Endothelial cell (in vitro differentiated cells): ENCODE results near the gene DROSHA. TPM values are rescaled to one million over a fixed set of nuclear protein-coding genes. Genes with fewer than 3 reads are reported as not detected.
A peak's percentile ranks its signal among the peaks of the same experiment; 100 is the strongest.
"Not testable (repeated sequence)": the region's sequence is repeated elsewhere in the genome, so short reads cannot be mapped to it uniquely, and the experiment has no call there.

Experiments used
- DNase-seq: peaks from one replicate; pipeline ENCODE4 v3.0.0; 2021; ENCODE audit warnings: low spot score
- H3K27ac Mint-ChIP-seq: one replicate; pipeline ENCODE4 v1.8.0; 2021; ENCODE audit warnings: mixed read lengths, inconsistent platforms; ENCODE audit not compliant: unreplicated experiment
- H3K27me3 Mint-ChIP-seq: one replicate; pipeline ENCODE4 v1.8.0; 2021; ENCODE audit warnings: mild to moderate bottlenecking, moderate library complexity, mixed read lengths, inconsistent platforms; ENCODE audit not compliant: unreplicated experiment
- H3K36me3 Mint-ChIP-seq: one replicate; pipeline ENCODE4 v1.8.0; 2021; ENCODE audit warnings: mild to moderate bottlenecking, low read depth, mixed read lengths, inconsistent platforms; ENCODE audit not compliant: unreplicated experiment
- H3K4me1 Mint-ChIP-seq: one replicate; pipeline ENCODE4 v1.8.0; 2021; ENCODE audit warnings: mild to moderate bottlenecking, mixed read lengths, inconsistent platforms; ENCODE audit not compliant: unreplicated experiment
- H3K4me3 Mint-ChIP-seq: one replicate; pipeline ENCODE4 v1.8.0; 2021; ENCODE audit warnings: mild to moderate bottlenecking, mixed read lengths, inconsistent platforms; ENCODE audit not compliant: unreplicated experiment
- H3K9me3 Mint-ChIP-seq: one replicate; pipeline ENCODE4 v1.8.0; 2021; ENCODE audit warnings: mixed read lengths, inconsistent platforms; ENCODE audit not compliant: unreplicated experiment
- total RNA-seq: library from RNA; stranded (reverse); fragmentation: NEBNext Ultra II Directional; extraction: Animal tissue kit (Norgen Biotek cat#: 25700); gene quantifications from one replicate; pipeline ENCODE4 v1.2.1, GENCODE V29; 2021; ENCODE audit not compliant: unreplicated experiment
- TF ChIP-seq, protein P1 (sequence below): fragments of 200-600 bp; sonication (generic); IDR thresholded peaks from one replicate; pipeline ENCODE4 v1.5.0; 2021; ENCODE audit warnings: antibody characterized with exemption; ENCODE audit not compliant: unreplicated experiment

The DROSHA gene
- total RNA-seq, 1 donor from 2014 or later = 98.2 TPM

DNA sequence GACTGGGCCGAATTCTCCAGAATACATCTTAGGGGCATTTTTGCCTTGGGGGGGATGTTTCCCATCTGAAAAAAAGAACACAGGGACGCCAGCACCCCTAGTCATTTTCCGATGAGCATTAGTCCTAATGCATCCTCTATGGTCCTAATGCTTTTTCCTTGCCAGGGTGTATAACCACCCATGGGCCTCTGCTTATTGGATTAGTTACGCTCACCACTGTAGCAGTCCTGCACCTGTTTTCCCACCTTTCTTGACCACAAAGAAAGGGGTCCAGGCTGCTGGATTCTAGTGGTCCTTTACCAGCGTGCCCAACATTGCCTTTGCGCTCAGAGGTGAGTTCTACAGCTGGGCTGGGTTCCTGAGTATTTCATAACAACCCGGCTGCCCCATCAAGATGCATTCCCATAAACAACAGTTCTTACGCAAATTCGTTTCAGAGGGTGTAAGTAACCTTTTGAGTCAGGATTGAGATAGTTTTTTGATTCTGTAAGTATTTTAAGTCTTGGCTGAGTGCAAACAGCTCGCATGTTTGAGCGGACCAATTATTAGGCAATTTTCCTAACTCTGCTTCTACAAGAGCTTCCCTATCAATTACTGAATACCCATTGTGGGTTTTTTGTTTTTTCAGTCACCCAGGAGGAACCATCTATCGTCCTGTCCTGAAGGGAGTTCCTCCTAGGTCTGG is 135.1 kb downstream of the DROSHA start:
- Mint-ChIP-seq H3K9me3 (peaks cover 4% of the 10 kb centered on the region), H3K27ac (peak overlapping the region; percentile 73), H3K36me3 (peaks cover 2% of the 10 kb centered on the region), H3K27me3 (peaks cover 1% of the 10 kb centered on the region), H3K4me1 (peaks cover 35% of the 10 kb centered on the region), H3K4me3 (no peak overlapping the region)
- TF ChIP-seq, protein P1, sequence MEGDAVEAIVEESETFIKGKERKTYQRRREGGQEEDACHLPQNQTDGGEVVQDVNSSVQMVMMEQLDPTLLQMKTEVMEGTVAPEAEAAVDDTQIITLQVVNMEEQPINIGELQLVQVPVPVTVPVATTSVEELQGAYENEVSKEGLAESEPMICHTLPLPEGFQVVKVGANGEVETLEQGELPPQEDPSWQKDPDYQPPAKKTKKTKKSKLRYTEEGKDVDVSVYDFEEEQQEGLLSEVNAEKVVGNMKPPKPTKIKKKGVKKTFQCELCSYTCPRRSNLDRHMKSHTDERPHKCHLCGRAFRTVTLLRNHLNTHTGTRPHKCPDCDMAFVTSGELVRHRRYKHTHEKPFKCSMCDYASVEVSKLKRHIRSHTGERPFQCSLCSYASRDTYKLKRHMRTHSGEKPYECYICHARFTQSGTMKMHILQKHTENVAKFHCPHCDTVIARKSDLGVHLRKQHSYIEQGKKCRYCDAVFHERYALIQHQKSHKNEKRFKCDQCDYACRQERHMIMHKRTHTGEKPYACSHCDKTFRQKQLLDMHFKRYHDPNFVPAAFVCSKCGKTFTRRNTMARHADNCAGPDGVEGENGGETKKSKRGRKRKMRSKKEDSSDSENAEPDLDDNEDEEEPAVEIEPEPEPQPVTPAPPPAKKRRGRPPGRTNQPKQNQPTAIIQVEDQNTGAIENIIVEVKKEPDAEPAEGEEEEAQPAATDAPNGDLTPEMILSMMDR = no peak
- no peak for DNase-seq

DNA sequence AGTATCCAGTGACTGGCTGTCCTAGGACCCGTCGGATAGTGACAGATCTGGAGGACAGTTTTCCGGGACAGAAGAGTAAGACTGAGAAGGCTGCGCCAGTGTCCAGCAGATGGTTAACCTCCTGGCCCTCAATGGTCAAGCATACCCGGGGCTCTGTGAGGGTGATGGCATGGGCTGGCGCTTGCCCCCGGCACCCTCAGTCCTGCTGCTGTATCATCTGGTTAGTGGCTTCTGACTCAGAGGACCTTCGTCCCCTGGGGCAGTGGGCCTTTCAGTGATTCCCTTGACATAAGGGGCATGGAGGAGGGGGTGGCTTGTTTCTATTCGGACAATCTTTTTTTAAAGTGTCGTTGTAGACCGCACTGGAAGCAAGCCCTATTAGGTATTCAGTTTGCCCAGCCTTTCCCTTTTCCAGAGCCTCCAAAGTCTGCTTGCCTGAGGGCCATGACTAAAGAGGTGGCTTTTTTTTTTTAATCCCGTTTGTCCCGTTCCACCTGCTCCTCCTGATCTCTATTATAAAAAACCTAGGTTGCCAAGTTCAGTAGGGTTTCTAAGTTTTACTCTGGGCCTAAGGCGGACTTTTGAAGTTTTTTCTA is 136.3 kb downstream of the DROSHA start:
- not testable (repeated sequence) for DNase-seq, H3K27me3 Mint-ChIP-seq, H3K4me3 Mint-ChIP-seq, H3K9me3 Mint-ChIP-seq, H3K36me3 Mint-ChIP-seq, H3K27ac Mint-ChIP-seq
- peaks cover 31% of the 10 kb centered on the region for H3K4me1 Mint-ChIP-seq

DNA sequence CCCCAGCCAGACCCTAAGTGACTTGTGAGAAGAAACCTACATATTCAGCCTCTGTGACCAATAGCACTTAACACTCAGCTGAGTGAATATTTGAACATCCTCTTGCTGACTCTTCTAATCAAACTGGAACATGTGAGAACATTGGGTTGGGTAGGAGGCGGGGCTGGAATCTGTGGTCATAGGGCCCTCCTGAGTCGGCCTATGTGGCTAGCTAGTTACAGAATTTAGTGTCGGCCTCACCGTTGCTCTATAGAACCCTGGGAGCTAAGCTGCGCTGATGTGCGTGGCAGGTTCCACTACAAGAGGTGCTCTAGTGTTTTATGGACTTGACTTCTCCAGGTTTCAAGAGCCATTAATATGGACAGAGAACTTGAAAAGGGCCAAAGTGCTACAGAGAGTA is 138.8 kb downstream of the DROSHA start:
- H3K4me1 Mint-ChIP-seq = peaks cover 22% of the 10 kb centered on the region
- H3K27ac Mint-ChIP-seq = no peak overlapping the region
- H3K9me3 Mint-ChIP-seq = peaks cover 9% of the 10 kb centered on the region
- TF ChIP-seq, protein P1 = no peak
- peaks cover 5% of the 10 kb centered on the region for H3K27me3 Mint-ChIP-seq
- H3K4me3 Mint-ChIP-seq = no peak overlapping the region
- peaks cover 14% of the 10 kb centered on the region for H3K36me3 Mint-ChIP-seq
- no peak for DNase-seq

DNA sequence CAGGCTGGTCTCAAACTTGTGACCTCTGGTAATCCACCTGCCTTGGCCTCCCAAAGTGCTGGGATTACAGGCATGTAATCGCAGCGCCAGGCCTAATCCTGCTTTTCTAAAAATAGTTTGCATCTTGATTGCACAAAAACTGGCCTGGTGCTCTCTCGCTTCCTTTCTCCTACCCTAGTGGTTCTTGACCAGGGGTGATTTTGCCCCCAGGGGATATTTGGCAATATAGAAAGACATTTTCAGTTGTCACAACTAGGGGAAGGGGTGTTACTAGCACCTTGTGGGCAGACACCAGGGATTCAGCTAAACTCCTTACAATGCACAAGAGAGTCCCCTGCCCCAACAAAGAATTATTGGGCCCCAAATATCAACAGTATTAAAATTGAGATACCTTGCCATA is 139.8 kb downstream of the DROSHA start:
- Mint-ChIP-seq H3K27me3 (peaks cover 5% of the 10 kb centered on the region), H3K27ac (no peak overlapping the region), H3K4me3 (no peak overlapping the region), H3K36me3 (peaks cover 19% of the 10 kb centered on the region), H3K9me3 (peaks cover 9% of the 10 kb centered on the region), H3K4me1 (peaks cover 16% of the 10 kb centered on the region)
- TF ChIP-seq, protein P1 = no peak
- DNase-seq = no peak

DNA sequence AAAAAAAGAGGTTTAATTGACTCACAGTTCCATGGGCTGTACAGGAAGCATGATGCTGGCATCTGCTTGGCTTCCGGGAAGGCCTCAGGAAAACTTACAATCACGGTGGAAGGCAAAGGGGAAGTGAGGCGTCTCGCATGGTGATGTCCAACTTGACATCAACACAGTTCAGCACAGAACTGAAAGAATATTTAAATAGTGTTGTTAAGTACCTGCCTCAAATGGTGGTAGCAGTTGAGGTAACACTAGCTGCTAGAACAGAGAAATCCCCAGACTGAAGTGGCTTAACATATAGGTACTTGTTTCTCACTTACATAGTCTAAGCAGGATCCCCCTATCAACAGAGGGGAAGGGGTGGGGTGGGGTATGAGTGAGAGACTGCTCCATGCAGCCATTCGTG is 141.6 kb downstream of the DROSHA start:
- Mint-ChIP-seq H3K27ac (no peak overlapping the region), H3K27me3 (peaks cover 5% of the 10 kb centered on the region), H3K4me1 (peaks cover 6% of the 10 kb centered on the region), H3K9me3 (peaks cover 9% of the 10 kb centered on the region), H3K36me3 (peaks cover 25% of the 10 kb centered on the region), H3K4me3 (no peak overlapping the region)
- DNase-seq = no peak
- TF ChIP-seq, protein P1 = no peak
